Thyroid gland (tissue), 4 donors: ENCODE results near the gene TMEM14A.

Experiments used
- POLR2A ChIP-seq, 2 donors: fragments of 450-650 bp; IDR thresholded peaks; one replicate each; pipeline ENCODE4 v1.6.1; 2017; ENCODE audit warnings: antibody characterized with exemption in 2 of 2, mild to moderate bottlenecking in 2 of 2, moderate library complexity in 1 of 2
- TF ChIP-seq, protein P1 (sequence below), 6 experiments: fragments of 200-600 bp in 3 of 6; fragments of 450-650 bp in 3 of 6; sonication (generic) in 3 of 6; IDR thresholded peaks; one replicate each; pipeline ENCODE4 v1.5.1; 2016 to 2019; ENCODE audit warnings: antibody characterized with exemption in 6 of 6, mild to moderate bottlenecking in 2 of 6, inconsistent platforms in 1 of 6, moderate library complexity in 1 of 6

DNA sequence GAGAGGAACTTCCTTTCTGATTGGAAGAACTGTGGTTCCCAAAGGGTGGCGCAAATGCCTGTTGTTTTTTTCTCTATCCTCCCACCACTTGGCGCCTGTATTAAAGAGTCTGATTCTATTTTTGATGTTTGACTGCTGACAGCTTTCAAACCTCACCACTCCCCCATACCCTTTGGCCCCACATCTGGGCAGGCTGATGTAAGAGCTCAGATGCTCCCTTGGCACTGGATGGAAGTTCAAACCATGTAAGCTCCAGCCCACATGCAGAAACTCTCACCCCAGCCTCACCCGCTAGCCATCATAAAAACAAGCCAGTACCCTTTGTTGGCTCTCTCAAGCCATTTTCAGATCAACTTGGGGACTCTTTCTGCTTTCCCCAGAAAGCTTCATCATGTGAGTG lies 20.0 kb upstream of the TMEM14A start:
- TF ChIP-seq, protein P1, sequence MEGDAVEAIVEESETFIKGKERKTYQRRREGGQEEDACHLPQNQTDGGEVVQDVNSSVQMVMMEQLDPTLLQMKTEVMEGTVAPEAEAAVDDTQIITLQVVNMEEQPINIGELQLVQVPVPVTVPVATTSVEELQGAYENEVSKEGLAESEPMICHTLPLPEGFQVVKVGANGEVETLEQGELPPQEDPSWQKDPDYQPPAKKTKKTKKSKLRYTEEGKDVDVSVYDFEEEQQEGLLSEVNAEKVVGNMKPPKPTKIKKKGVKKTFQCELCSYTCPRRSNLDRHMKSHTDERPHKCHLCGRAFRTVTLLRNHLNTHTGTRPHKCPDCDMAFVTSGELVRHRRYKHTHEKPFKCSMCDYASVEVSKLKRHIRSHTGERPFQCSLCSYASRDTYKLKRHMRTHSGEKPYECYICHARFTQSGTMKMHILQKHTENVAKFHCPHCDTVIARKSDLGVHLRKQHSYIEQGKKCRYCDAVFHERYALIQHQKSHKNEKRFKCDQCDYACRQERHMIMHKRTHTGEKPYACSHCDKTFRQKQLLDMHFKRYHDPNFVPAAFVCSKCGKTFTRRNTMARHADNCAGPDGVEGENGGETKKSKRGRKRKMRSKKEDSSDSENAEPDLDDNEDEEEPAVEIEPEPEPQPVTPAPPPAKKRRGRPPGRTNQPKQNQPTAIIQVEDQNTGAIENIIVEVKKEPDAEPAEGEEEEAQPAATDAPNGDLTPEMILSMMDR (IDR thresholded peaks at IDR 0.05) = no peak
- TF ChIP-seq POLR2A (IDR thresholded peaks at IDR 0.05) = no peak
